ENCODE measurements around the gene LRRC7.

LRRC7 gene

GRCh38 chr1:70109241-70109640, 541.5 kb downstream of the LRRC7 start:
- no peak for DNase-seq

GRCh38 chr1:70112838-70113237, 545.1 kb downstream of the LRRC7 start:
- DNase-seq = no peak

- DNase-seq = no peak
Measured at GRCh38 chr1:70115315-70115714, 547.6 kb downstream of the LRRC7 start.

- DNase-seq = no peak
Measured at GRCh38 chr1:70117046-70117445, 549.3 kb downstream of the LRRC7 start.

- DNase-seq = no peak
Measured at GRCh38 chr1:70134148-70134547, 566.4 kb downstream of the LRRC7 start.

- no peak for DNase-seq
Measured at GRCh38 chr1:70140343-70140742, 572.6 kb downstream of the LRRC7 start.

GRCh38 chr1:70140894-70141293, 573.2 kb downstream of the LRRC7 start:
- DNase-seq = no peak

- no peak for DNase-seq
Measured at GRCh38 chr1:70142075-70142474, 574.4 kb downstream of the LRRC7 start.

- DNase-seq = no peak
Measured at GRCh38 chr1:70143048-70143659, 575.4 kb downstream of the LRRC7 start.

GRCh38 chr1:70146488-70146887, 578.8 kb downstream of the LRRC7 start:
- DNase-seq = no peak

GRCh38 chr1:70150444-70150843, 582.7 kb downstream of the LRRC7 start:
- no peak for DNase-seq

- no peak for DNase-seq
Measured at GRCh38 chr1:70153739-70154138, 586.0 kb downstream of the LRRC7 start.

GRCh38 chr1:70156529-70157120, 588.9 kb downstream of the LRRC7 start:
- DNase-seq = no peak

GRCh38 chr1:70164350-70164749, 596.6 kb downstream of the LRRC7 start:
- DNase-seq = no peak

- no peak for DNase-seq
Measured at GRCh38 chr1:70168283-70168682, 600.6 kb downstream of the LRRC7 start.

- no peak for DNase-seq
Measured at GRCh38 chr1:70169018-70169839, 601.5 kb downstream of the LRRC7 start.

GRCh38 chr1:70171512-70171911, 603.8 kb downstream of the LRRC7 start:
- no peak for DNase-seq

Data from NCI-H2029 (cell line).